ENCODE measurements around the gene OR8U1. TPM values are rescaled to one million over a fixed set of nuclear protein-coding genes. Genes with fewer than 3 reads are reported as not detected.
A peak's percentile ranks its signal among the peaks of the same experiment; 100 is the strongest.

OR8U1 gene
- total RNA-seq (not detected), polyA plus RNA-seq (under 1 TPM in 1 of 2 donors, not detected in 1; 0.09 TPM)

DNA sequence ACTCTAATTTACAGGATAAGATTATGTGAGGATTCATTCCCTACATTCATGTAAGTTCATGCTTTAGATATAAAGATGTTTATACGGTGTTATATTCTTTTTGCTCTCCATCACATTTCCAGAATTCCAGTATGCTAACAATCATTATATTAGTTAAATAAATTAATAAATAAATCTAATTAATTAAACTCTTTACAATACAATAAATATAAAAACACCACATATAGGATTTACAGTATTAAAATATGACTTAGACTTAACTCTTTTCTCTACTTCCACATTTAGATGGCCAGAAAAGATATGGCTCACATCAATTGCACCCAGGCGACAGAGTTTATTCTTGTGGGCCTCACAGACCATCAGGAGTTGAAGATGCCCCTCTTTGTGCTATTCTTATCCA, at the start of gene OR8U1:
TSS of gene OR8U1 (plus strand) at position 301 of the 400 bp plus-strand sequence. CDS start at position 301, 0 bp downstream.
- Histone ChIP-seq H3K27me3 (no peaks in the 10 kb centered on the region), H3K36me3 (no peaks in the 10 kb centered on the region), H3K9me3 (no peaks in the 10 kb centered on the region), H3K27ac (no peak within 1 kb of the TSS), H3K4me3 (no peak within 1 kb of the TSS), H3K4me1 (no peaks in the 10 kb centered on the region)
- TF ChIP-seq, protein P1, sequence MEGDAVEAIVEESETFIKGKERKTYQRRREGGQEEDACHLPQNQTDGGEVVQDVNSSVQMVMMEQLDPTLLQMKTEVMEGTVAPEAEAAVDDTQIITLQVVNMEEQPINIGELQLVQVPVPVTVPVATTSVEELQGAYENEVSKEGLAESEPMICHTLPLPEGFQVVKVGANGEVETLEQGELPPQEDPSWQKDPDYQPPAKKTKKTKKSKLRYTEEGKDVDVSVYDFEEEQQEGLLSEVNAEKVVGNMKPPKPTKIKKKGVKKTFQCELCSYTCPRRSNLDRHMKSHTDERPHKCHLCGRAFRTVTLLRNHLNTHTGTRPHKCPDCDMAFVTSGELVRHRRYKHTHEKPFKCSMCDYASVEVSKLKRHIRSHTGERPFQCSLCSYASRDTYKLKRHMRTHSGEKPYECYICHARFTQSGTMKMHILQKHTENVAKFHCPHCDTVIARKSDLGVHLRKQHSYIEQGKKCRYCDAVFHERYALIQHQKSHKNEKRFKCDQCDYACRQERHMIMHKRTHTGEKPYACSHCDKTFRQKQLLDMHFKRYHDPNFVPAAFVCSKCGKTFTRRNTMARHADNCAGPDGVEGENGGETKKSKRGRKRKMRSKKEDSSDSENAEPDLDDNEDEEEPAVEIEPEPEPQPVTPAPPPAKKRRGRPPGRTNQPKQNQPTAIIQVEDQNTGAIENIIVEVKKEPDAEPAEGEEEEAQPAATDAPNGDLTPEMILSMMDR (IDR thresholded peaks at IDR 0.05) = no peak
- intact Hi-C loops (cut with DNase I) = no loop called here
- no peak for FAIRE-seq
- 66 to 77% methylated on average over 2 of the region's 2 CpGs for WGBS, 2 donors
- no peak for DNase-seq
- no peak for ATAC-seq

DNA sequence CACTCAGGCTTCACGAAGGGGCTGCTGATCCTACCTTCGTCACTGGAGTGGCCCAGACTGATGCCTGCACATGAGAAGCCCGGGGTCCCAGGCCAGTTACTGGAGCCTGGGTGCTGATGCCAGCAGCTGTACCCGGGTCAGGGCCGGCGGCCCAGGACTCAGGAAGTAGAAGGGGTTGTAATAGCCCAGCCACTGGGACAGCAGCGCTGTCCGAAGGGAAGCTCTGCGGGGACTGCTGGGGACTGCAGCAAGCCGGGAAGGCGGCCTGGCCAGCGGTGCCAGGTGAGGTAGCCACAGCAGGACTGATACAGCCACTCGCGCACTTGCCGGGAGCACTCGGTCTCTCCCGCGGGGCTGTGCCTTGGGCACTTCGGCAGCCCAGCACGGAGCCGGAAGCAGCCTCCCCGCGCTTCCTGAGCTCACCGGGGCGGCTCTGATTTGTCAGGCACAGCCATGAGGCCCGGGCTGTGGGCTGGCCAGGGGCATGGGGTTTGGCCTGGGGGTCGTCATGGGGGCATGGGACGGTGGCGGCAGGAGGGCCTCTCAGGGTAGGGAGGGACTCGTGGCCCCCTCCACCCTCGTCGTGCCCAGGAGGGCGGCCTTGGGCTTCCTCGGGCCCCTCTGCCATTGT, 43.4 kb upstream of the OR8U1 start:
- no peaks in the 10 kb centered on the region for H3K9me3 ChIP-seq
- DNase-seq = peak in 1 of 6 donors; percentile 60
- FAIRE-seq = no peak
- H3K27me3 ChIP-seq = no peaks in the 10 kb centered on the region
- intact Hi-C loops (cut with DNase I) = no loop called here
- TF ChIP-seq, protein P1 (IDR thresholded peaks at IDR 0.05) = no peak
- H3K36me3 ChIP-seq = no peaks in the 10 kb centered on the region
- no peak overlapping the region for H3K4me3 ChIP-seq
- ATAC-seq = no peak
- no peaks in the 10 kb centered on the region for H3K4me1 ChIP-seq
- H3K27ac ChIP-seq = no peak overlapping the region
- 83 to 87% methylated on average over 31 to 34 of the region's 34 CpGs for WGBS, 2 donors

DNA sequence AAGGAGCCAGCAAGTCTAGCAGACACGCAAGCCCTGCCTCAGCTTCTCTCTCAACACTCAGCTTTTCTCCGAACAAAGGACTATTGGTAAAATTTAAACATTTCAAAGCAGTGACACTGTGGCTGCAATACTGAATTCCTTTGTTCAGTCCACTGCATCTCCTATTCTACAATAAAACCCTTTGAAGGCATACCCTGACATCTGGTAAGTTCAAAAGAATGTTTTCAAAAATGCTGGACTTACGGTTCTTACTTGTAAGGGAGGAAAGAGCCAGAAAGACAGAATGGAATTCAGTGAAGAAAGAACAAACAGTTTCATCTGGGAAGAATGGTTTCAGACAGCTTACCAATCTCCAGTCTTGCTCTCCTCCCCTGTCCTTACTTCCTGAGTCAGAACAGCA, 42.3 kb upstream of the OR8U1 start:
- whole genome bisulfite sequencing, 2 donors = 66 to 69% methylated on average over 3 of the region's 3 CpGs
- ATAC-seq (no peak), DNase-seq (no peak), FAIRE-seq (no peak)
- Histone ChIP-seq H3K4me3 (no peak overlapping the region), H3K36me3 (no peaks in the 10 kb centered on the region), H3K9me3 (no peaks in the 10 kb centered on the region), H3K27ac (no peak overlapping the region), H3K27me3 (no peaks in the 10 kb centered on the region), H3K4me1 (no peaks in the 10 kb centered on the region)
- intact Hi-C loops (cut with DNase I) = no loop called here
- TF ChIP-seq, protein P1 (IDR thresholded peaks at IDR 0.05) = no peak

- Histone ChIP-seq H3K4me1 (no peaks in the 10 kb centered on the region), H3K27ac (no peak overlapping the region), H3K4me3 (no peak overlapping the region), H3K9me3 (no peaks in the 10 kb centered on the region), H3K36me3 (no peaks in the 10 kb centered on the region), H3K27me3 (no peaks in the 10 kb centered on the region)
- intact Hi-C loops (cut with DNase I) = no loop called here
- DNase-seq = no peak
- TF ChIP-seq, protein P1 (IDR thresholded peaks at IDR 0.05) = no peak
- FAIRE-seq = no peak
- ATAC-seq = no peak
These were observed 35.1 kb upstream of the OR8U1 start for GRCh38 chr11:56340289-56340688.

DNA sequence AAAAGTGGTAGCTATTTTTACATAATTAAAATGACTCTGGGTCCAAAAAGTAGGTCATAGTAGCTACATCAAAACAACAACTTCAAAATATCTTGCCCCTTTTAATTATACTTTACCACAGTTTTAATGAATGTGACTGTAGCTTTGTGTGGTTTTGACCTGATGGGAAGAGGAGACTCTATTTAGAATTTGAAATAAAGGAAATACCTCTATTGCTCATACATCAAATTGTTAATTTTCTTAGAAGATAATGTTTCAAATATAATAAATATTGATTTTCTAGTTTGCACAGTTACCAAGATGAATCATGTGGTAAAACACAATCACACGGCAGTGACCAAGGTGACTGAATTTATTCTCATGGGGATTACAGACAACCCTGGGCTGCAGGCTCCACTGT, 29.7 kb upstream of the OR8U1 start, which contains the start of gene OR8K1:
TSS of gene OR8K1 (plus strand) at position 301 of the 400 bp plus-strand sequence. CDS start at position 301, 0 bp downstream.
- Histone ChIP-seq H3K36me3 (no peaks in the 10 kb centered on the region), H3K4me3 (no peak within 1 kb of the TSS), H3K4me1 (no peaks in the 10 kb centered on the region), H3K27ac (no peak within 1 kb of the TSS), H3K9me3 (no peaks in the 10 kb centered on the region), H3K27me3 (no peaks in the 10 kb centered on the region)
- intact Hi-C loops (cut with DNase I) = no loop called here
- TF ChIP-seq, protein P1 (IDR thresholded peaks at IDR 0.05) = no peak
- no peak for DNase-seq
- ATAC-seq = no peak
- WGBS, 2 donors = 56 to 63% methylated on average over 1 of the region's 1 CpG
- no peak for FAIRE-seq

Data from pancreas (tissue), 10 donors.